Left lung (tissue), 10 donors: ENCODE measurements around the gene RAPH1. TPM values are rescaled to one million over a fixed set of nuclear protein-coding genes. Genes with fewer than 3 reads are reported as not detected.

Experiments used
- ATAC-seq: fragments of 200-7000 bp; cut with Tn5 transposase; one replicate; pipeline ENCODE4 v1.9.1; 2020; ENCODE audit warnings: moderate library complexity
- DNase-seq, 4 donors: peaks; one replicate each; pipeline ENCODE4 v3.0.0-alpha.2; 2013 to 2020
- H3K27ac ChIP-seq, 2 donors: fragments of 200-600 bp; sonication (generic) in 1 of 2; one replicate each; pipeline versions ENCODE4 v1.5.0 to v1.8.0; 2020 to 2021
- H3K27me3 ChIP-seq, 2 donors: fragments of 200-600 bp; sonication (generic) in 1 of 2; one replicate each; pipeline versions ENCODE4 v1.5.0 to v1.8.0; 2020 to 2021
- H3K36me3 ChIP-seq, 2 donors: fragments of 200-600 bp; sonication (generic) in 1 of 2; one replicate each; pipeline versions ENCODE4 v1.5.0 to v1.8.0; 2020 to 2021
- H3K4me1 ChIP-seq, 2 donors: fragments of 200-600 bp; one replicate each; pipeline ENCODE4 v1.8.0; 2021
- H3K4me3 ChIP-seq, 2 donors: fragments of 200-600 bp; sonication (generic) in 1 of 2; one replicate each; pipeline versions ENCODE4 v1.5.0 to v1.8.0; 2020 to 2021; ENCODE audit warnings: mild to moderate bottlenecking in 1 of 2
- H3K9me3 ChIP-seq, 2 donors: fragments of 200-600 bp; sonication (generic) in 1 of 2; one replicate each; pipeline versions ENCODE4 v1.5.0 to v1.8.0; 2020 to 2021
- intact Hi-C, 2 donors: fragments of 100-400 bp; cut with DNase I; formaldehyde crosslinking; loops; one replicate each; pipeline versions ENCODE4 v1.11.2 to v1.14.2; 2022
- polyA plus RNA-seq, 6 donors: library from polyadenylated mRNA; unstranded; fragments of 120-200 nt; gene quantifications; one replicate each; pipeline ENCODE4 v1.2.1, GENCODE V29; 2013; ENCODE audit not compliant: insufficient read length in 6 of 6
- total RNA-seq, 2 donors: library from RNA; stranded (reverse); fragmentation: NEBNext Ultra II Directional; extraction: Animal tissue kit (Norgen Biotek cat#: 25700); gene quantifications; one replicate each; pipeline ENCODE4 v1.2.1, GENCODE V29; 2021
- TF ChIP-seq, protein P1 (sequence below), 2 donors: fragments of 200-600 bp; sonication (generic) in 1 of 2; IDR thresholded peaks; one replicate each; pipeline versions ENCODE4 v1.5.0 to v1.8.0; 2021; ENCODE audit warnings: antibody characterized with exemption in 2 of 2
- donor health status: DM: no; HTN: yes; CAD: no.
- donor health status: DM: no; HTN: no; CAD: no.

The RAPH1 gene
- total and polyA plus RNA-seq, 8 donors: 24.6 to 74.7 (median 27.8) TPM

DNA sequence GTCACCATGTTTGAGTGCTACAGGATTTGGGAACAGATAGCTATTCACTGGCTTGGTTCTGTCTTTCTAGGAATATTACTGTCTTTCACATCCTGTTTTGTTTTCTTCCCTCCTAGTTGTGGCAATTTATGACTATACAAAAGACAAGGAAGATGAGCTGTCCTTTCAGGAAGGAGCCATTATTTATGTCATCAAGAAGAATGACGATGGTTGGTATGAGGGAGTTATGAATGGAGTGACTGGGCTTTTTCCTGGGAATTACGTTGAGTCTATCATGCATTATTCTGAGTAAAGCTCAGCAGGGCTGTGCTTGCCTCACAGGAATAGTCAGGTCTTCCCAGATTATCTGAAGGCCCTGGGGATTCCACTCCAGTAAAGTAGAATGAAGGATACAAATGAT lies 108.0 kb downstream of the RAPH1 start:
- TF ChIP-seq, protein P1, sequence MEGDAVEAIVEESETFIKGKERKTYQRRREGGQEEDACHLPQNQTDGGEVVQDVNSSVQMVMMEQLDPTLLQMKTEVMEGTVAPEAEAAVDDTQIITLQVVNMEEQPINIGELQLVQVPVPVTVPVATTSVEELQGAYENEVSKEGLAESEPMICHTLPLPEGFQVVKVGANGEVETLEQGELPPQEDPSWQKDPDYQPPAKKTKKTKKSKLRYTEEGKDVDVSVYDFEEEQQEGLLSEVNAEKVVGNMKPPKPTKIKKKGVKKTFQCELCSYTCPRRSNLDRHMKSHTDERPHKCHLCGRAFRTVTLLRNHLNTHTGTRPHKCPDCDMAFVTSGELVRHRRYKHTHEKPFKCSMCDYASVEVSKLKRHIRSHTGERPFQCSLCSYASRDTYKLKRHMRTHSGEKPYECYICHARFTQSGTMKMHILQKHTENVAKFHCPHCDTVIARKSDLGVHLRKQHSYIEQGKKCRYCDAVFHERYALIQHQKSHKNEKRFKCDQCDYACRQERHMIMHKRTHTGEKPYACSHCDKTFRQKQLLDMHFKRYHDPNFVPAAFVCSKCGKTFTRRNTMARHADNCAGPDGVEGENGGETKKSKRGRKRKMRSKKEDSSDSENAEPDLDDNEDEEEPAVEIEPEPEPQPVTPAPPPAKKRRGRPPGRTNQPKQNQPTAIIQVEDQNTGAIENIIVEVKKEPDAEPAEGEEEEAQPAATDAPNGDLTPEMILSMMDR (IDR thresholded peaks at IDR 0.05): no peak
- H3K27ac ChIP-seq: no peak overlapping the region
- no peaks in the 10 kb centered on the region for H3K4me1 ChIP-seq
- intact Hi-C loops: no loop called here
- no peaks in the 10 kb centered on the region for H3K9me3 ChIP-seq
- no peak for DNase-seq
- no peak overlapping the region for H3K4me3 ChIP-seq
- peaks cover 0 to 3% of the 10 kb centered on the region in 2 donors for H3K36me3 ChIP-seq
- no peaks in the 10 kb centered on the region for H3K27me3 ChIP-seq
- ATAC-seq: no peak

DNA sequence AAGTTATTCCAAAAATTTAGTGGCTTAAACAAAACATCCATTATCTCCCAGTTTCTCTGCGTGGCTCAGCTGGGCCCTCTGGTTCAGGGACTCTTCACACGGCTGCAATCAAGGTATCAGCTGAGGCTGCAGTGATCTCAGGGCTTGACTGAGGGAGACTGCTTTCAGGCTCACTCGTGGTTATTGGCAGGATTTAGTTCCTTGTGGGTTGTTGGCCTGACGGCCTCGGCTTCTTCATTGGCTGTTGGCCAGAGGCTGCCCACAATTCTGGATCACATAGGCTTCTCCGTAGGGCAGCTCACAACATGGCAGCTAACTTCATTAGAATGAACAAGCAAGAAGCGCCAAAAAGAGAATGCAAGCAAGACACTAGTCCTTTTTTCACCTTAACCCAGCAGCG lies 116.8 kb downstream of the RAPH1 start:
- TF ChIP-seq, protein P1 (IDR thresholded peaks at IDR 0.05): no peak
- DNase-seq: peak in 1 of 4 donors; percentile 15
- Histone ChIP-seq H3K9me3 (peaks cover 0 to 8% of the 10 kb centered on the region in 2 donors), H3K27ac (no peak overlapping the region), H3K4me1 (no peaks in the 10 kb centered on the region), H3K36me3 (peaks cover 0 to 31% of the 10 kb centered on the region in 2 donors), H3K4me3 (no peak overlapping the region), H3K27me3 (no peaks in the 10 kb centered on the region)
- no peak for ATAC-seq
- intact Hi-C loops: no loop called here

DNA sequence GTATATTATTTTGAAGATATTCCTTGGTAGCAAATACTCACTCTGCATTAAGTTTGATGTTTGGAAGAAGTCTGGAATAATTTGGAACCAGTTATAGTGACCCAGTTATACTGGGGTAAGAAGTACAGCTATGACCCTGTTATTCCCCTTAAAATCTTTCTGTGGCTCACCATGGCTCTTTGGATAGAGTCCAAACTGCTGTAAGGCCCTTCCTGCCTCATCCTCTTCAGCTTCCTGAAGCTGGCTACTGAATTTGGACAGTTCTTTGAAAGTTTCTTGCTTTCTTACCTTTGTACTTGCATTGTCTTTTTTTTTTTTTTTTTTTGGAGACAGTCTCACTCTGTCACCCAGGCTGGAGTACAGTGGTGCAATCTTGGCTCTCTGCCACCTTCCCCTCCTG lies 121.3 kb downstream of the RAPH1 start:
- ATAC-seq: no peak
- intact Hi-C loops: no loop called here

DNA sequence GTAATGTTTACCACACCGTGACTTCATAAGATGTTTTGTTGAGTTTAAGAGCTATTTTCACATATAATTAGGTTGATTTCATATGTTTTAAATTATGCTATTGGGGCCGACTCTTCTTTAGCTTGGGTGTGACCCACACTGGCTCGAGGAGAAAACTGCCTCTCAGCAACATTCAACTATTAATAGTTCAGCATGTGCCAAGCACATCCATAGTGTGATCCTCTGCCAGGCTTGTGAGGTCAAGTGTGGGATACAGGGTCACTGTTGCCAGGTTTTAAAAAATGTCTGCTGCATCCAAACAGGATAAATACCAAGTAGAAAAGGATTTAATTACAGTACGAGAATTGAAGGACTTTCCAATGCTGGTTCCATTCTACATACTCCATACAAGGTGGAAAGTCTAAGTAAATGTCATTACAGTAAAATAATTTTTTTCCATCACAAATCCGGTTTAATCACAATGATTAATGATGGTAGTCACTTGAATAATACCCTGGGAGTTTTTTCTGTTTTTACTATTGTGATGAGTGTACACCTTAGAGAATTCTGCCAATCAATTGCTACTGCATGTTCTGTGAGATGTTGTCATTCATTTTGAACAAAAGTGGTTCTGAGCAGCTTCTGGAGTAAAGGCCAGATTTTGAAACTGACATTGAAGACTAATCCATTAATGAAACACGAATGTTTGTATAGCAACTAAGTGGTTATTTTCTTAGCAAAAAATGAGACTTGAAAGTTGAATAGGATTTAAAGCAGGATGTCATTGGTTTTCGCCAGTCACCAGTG lies 122.4 kb downstream of the RAPH1 start:
- no peak overlapping the region for H3K4me3 ChIP-seq
- no peaks in the 10 kb centered on the region for H3K27me3 ChIP-seq
- DNase-seq: no peak
- ATAC-seq: peak; percentile 46
- intact Hi-C loops: no loop called here
- TF ChIP-seq, protein P1 (IDR thresholded peaks at IDR 0.05): no peak
- no peaks in the 10 kb centered on the region for H3K4me1 ChIP-seq
- H3K27ac ChIP-seq: no peak overlapping the region
- H3K36me3 ChIP-seq: peaks cover 3 to 10% of the 10 kb centered on the region in 2 donors
- H3K9me3 ChIP-seq: no peaks in the 10 kb centered on the region

More for the DNA sequence above, 121.3 kb downstream of the RAPH1 start:
- Histone ChIP-seq H3K36me3 (peaks cover 3 to 21% of the 10 kb centered on the region in 2 donors), H3K4me3 (no peak overlapping the region), H3K4me1 (no peaks in the 10 kb centered on the region), H3K27ac (no peak overlapping the region), H3K9me3 (peaks cover 0 to 3% of the 10 kb centered on the region in 2 donors), H3K27me3 (no peaks in the 10 kb centered on the region)
- TF ChIP-seq, protein P1 (IDR thresholded peaks at IDR 0.05): no peak
- DNase-seq: no peak

DNA sequence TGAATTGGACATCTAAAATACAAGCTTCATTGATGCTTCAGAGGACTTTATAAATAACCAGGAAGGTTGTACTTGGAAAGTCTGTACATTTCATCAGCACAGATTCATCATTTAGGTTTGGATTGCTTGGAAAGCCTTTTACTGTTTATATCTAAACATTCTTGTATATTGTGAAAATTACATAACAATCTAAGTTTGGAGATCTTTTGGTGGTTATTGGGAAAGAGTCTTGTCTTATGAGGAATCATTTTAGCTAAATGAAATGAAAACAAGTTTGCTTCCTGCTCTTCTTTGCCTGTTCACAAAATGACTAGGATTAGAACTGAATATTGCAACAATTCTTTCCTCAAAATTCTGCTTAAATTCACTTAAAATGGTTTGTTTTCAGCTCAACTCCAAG lies 127.6 kb downstream of the RAPH1 start:
- Histone ChIP-seq H3K9me3 (no peaks in the 10 kb centered on the region), H3K4me1 (no peaks in the 10 kb centered on the region), H3K27ac (no peak overlapping the region), H3K4me3 (no peak overlapping the region), H3K27me3 (no peaks in the 10 kb centered on the region), H3K36me3 (peaks cover 3 to 11% of the 10 kb centered on the region in 2 donors)
- TF ChIP-seq, protein P1 (IDR thresholded peaks at IDR 0.05): no peak
- DNase-seq (peak in 1 of 4 donors; percentile 3), ATAC-seq (no peak)
- intact Hi-C loops: no loop called here
